ENCODE measurements around the gene GFRA1. TPM values are rescaled to one million over a fixed set of nuclear protein-coding genes. Genes with fewer than 3 reads are reported as not detected.
"Not testable (repeated sequence)": the region's sequence is repeated elsewhere in the genome, so short reads cannot be mapped to it uniquely, and the experiment has no call there.

Gene GFRA1
- total RNA-seq, 1 donor from 2014 or later = not detected

- intact Hi-C loops (cut with micrococcal nuclease) = no loop called here
- H3K4me1 Mint-ChIP-seq (ENCODE audit: low read depth) = no peaks in the 10 kb centered on the region
- H3K4me3 Mint-ChIP-seq = no peak overlapping the region
- no peaks in the 10 kb centered on the region for H3K36me3 Mint-ChIP-seq (ENCODE audit: low read depth)
- no peak overlapping the region for H3K27ac Mint-ChIP-seq
- DNase-seq (ENCODE audit: low spot score) = no peak
- H3K9me3 Mint-ChIP-seq = no peaks in the 10 kb centered on the region
- H3K27me3 Mint-ChIP-seq (ENCODE audit: insufficient read depth) = no peaks in the 10 kb centered on the region
These were observed 103.1 kb downstream of the GFRA1 start for GRCh38 chr10:116169782-116170445.

GRCh38 chr10:116168745-116169144 lies 104.3 kb downstream of the GFRA1 start:
- Mint-ChIP-seq H3K4me3 (no peak overlapping the region), H3K27ac (no peak overlapping the region), H3K27me3 (ENCODE audit: insufficient read depth) (no peaks in the 10 kb centered on the region), H3K9me3 (no peaks in the 10 kb centered on the region), H3K4me1 (ENCODE audit: low read depth) (no peaks in the 10 kb centered on the region), H3K36me3 (ENCODE audit: low read depth) (no peaks in the 10 kb centered on the region)
- intact Hi-C loops (cut with micrococcal nuclease) = no loop called here
- no peak for DNase-seq (ENCODE audit: low spot score)

DNA sequence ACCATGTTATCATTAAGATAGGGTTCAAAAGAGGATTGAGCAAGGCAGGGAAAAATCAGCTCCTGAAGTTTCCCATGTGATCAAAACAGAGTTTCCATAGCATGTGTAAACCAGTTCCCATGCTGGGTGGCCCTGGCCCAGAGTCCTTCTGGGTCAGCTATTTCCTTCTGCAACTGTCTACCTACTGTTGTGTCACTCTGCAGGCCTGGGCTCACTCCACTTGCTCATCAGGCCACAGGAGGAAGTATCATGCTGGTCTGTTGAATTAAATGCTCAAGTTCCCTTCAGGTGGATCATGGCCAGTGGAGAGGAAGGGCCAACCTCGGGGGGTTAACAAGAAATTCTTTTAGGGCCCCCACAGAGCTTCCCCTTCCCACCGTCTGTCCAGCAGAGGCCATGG lies 104.7 kb downstream of the GFRA1 start:
- Mint-ChIP-seq H3K9me3 (no peaks in the 10 kb centered on the region), H3K4me1 (ENCODE audit: low read depth) (no peaks in the 10 kb centered on the region), H3K4me3 (no peak overlapping the region), H3K36me3 (ENCODE audit: low read depth) (no peaks in the 10 kb centered on the region), H3K27me3 (ENCODE audit: insufficient read depth) (no peaks in the 10 kb centered on the region), H3K27ac (no peak overlapping the region)
- intact Hi-C loops (cut with micrococcal nuclease) = no loop called here
- no peak for DNase-seq (ENCODE audit: low spot score)

DNA sequence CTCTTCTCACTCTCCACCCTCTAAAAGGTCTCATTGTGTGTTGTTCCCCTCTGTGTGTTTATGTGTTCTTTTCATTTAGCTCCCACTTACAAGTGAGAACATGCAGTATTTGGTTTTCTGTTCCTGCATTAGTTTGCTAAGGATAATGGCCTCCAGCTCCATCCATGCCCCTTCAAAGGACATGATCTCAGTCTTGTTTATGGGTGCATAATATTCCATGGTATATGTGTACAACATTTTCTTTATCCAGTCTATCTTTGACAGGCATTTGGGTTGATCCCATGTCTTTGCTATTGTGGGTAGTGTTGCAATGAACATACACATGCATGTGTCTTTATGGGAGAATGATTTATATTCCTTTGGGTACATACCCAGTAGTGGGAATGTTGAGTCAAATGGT lies 107.1 kb downstream of the GFRA1 start:
- H3K4me3 Mint-ChIP-seq; H3K36me3 Mint-ChIP-seq (ENCODE audit: low read depth); H3K4me1 Mint-ChIP-seq (ENCODE audit: low read depth); H3K9me3 Mint-ChIP-seq; H3K27ac Mint-ChIP-seq; intact Hi-C loops (cut with micrococcal nuclease); DNase-seq (ENCODE audit: low spot score); H3K27me3 Mint-ChIP-seq (ENCODE audit: insufficient read depth): not testable (repeated sequence)

DNA sequence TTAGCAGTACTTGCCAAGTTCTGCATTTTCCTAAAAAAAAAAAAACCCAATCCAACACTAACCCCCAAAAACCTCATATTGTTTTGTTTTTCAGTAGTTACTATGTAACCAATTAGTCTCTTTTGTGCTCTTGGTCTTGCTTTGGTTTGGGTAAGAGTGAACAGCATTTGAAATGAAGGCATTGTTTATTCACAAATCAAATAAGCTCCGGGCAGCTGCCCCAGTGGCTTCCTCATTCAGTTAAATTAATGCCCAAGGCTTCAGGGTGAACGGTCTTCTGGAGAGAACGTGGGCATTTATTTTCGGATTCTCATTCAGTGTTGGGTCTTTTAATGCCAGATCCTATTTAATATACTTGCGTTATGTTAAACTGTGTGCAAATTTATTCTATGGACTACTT lies 108.7 kb downstream of the GFRA1 start:
- H3K27me3 Mint-ChIP-seq (ENCODE audit: insufficient read depth) = no peaks in the 10 kb centered on the region
- H3K27ac Mint-ChIP-seq = no peak overlapping the region
- DNase-seq (ENCODE audit: low spot score) = no peak
- H3K4me1 Mint-ChIP-seq (ENCODE audit: low read depth) = no peaks in the 10 kb centered on the region
- H3K36me3 Mint-ChIP-seq (ENCODE audit: low read depth) = no peaks in the 10 kb centered on the region
- intact Hi-C loops (cut with micrococcal nuclease) = no loop called here
- peaks cover 8% of the 10 kb centered on the region for H3K9me3 Mint-ChIP-seq
- no peak overlapping the region for H3K4me3 Mint-ChIP-seq

GRCh38 chr10:116163333-116164131 lies 109.5 kb downstream of the GFRA1 start:
- H3K27me3 Mint-ChIP-seq (ENCODE audit: insufficient read depth) = no peaks in the 10 kb centered on the region
- H3K27ac Mint-ChIP-seq = no peak overlapping the region
- H3K4me1 Mint-ChIP-seq (ENCODE audit: low read depth) = no peaks in the 10 kb centered on the region
- intact Hi-C loops (cut with micrococcal nuclease) = no loop called here
- H3K9me3 Mint-ChIP-seq = peaks cover 8% of the 10 kb centered on the region
- DNase-seq (ENCODE audit: low spot score) = no peak
- no peaks in the 10 kb centered on the region for H3K36me3 Mint-ChIP-seq (ENCODE audit: low read depth)
- H3K4me3 Mint-ChIP-seq = no peak overlapping the region

DNA sequence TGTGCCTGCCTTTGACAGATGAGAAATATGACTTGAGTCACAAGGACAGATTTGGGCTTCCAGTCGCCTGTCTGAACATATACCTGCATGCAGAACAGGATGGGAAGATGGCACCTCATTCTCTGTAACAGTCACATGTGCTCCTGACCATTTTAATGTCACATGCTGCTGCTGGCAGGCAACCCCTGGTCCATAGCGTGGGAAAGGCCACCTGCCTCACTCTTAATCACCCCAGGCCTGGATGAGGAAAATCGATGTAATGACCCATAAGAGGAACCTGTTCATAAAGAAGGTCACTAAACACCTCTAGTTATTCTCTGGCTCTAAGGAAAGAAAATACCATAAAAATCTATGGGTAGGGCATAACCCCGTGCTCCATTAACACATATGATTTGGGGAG lies 110.2 kb downstream of the GFRA1 start:
- no peaks in the 10 kb centered on the region for H3K36me3 Mint-ChIP-seq (ENCODE audit: low read depth)
- no peak overlapping the region for H3K4me3 Mint-ChIP-seq
- H3K4me1 Mint-ChIP-seq (ENCODE audit: low read depth) = no peaks in the 10 kb centered on the region
- intact Hi-C loops (cut with micrococcal nuclease) = no loop called here
- H3K9me3 Mint-ChIP-seq = peaks cover 8% of the 10 kb centered on the region
- no peaks in the 10 kb centered on the region for H3K27me3 Mint-ChIP-seq (ENCODE audit: insufficient read depth)
- no peak for DNase-seq (ENCODE audit: low spot score)
- no peak overlapping the region for H3K27ac Mint-ChIP-seq

- H3K4me3 Mint-ChIP-seq = no peak overlapping the region
- no peak overlapping the region for H3K27ac Mint-ChIP-seq
- H3K36me3 Mint-ChIP-seq (ENCODE audit: low read depth) = no peaks in the 10 kb centered on the region
- H3K4me1 Mint-ChIP-seq (ENCODE audit: low read depth) = no peaks in the 10 kb centered on the region
- no peak for DNase-seq (ENCODE audit: low spot score)
- intact Hi-C loops (cut with micrococcal nuclease) = no loop called here
- no peaks in the 10 kb centered on the region for H3K27me3 Mint-ChIP-seq (ENCODE audit: insufficient read depth)
- peaks cover 8% of the 10 kb centered on the region for H3K9me3 Mint-ChIP-seq
These were observed 112.7 kb downstream of the GFRA1 start for GRCh38 chr10:116160271-116160670.

DNA sequence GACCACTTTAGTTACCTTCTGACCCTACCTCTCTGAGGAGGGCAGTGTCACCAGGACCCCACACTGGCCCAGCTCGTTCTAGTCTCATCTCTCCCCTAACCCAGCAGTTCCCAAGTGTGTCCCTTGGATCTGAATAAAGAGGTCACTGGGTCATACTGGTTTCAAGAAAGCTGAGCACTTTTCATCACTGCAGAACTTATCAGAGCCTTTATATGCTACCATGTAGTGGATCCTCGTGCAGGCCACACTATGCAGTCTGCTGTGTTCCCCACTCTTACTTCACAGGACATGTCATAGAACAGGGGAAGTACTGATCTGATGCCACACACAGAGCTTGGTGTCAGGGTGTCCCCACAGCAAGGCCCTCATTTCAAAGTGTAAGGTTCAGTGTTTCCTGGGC lies 113.8 kb downstream of the GFRA1 start:
- no peak overlapping the region for H3K4me3 Mint-ChIP-seq
- no peaks in the 10 kb centered on the region for H3K4me1 Mint-ChIP-seq (ENCODE audit: low read depth)
- H3K27ac Mint-ChIP-seq = no peak overlapping the region
- intact Hi-C loops (cut with micrococcal nuclease) = no loop called here
- H3K36me3 Mint-ChIP-seq (ENCODE audit: low read depth) = no peaks in the 10 kb centered on the region
- peaks cover 8% of the 10 kb centered on the region for H3K9me3 Mint-ChIP-seq
- DNase-seq (ENCODE audit: low spot score) = no peak
- no peaks in the 10 kb centered on the region for H3K27me3 Mint-ChIP-seq (ENCODE audit: insufficient read depth)

- H3K27ac Mint-ChIP-seq = no peak overlapping the region
- H3K4me3 Mint-ChIP-seq = no peak overlapping the region
- no peaks in the 10 kb centered on the region for H3K36me3 Mint-ChIP-seq (ENCODE audit: low read depth)
- no peaks in the 10 kb centered on the region for H3K27me3 Mint-ChIP-seq (ENCODE audit: insufficient read depth)
- H3K4me1 Mint-ChIP-seq (ENCODE audit: low read depth) = no peaks in the 10 kb centered on the region
- DNase-seq (ENCODE audit: low spot score) = no peak
- intact Hi-C loops (cut with micrococcal nuclease) = no loop called here
- peaks cover 8% of the 10 kb centered on the region for H3K9me3 Mint-ChIP-seq
These were observed 115.0 kb downstream of the GFRA1 start for GRCh38 chr10:116158036-116158435.

DNA sequence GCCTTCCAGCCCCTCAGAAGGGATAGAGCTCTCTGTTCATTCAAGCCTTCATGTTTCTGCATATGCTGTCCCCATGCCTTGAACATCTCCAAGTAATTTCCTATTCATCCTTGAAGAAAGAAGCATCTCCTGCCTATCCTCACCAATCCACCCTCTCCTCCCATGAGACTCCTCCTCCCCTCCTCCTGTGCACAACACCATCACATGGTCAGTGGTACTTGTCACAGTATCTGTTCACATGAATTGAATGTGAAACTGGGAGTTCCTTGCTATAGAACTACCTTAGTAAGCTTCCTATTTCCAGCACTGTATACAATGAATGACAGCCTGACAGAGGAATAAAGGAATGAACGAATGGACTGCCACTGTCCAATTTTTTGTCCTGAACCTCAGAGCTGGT lies 115.5 kb downstream of the GFRA1 start:
- H3K36me3 Mint-ChIP-seq (ENCODE audit: low read depth) = no peaks in the 10 kb centered on the region
- H3K27ac Mint-ChIP-seq = no peak overlapping the region
- peaks cover 8% of the 10 kb centered on the region for H3K9me3 Mint-ChIP-seq
- no peaks in the 10 kb centered on the region for H3K27me3 Mint-ChIP-seq (ENCODE audit: insufficient read depth)
- DNase-seq (ENCODE audit: low spot score) = no peak
- H3K4me1 Mint-ChIP-seq (ENCODE audit: low read depth) = no peaks in the 10 kb centered on the region
- H3K4me3 Mint-ChIP-seq = no peak overlapping the region
- intact Hi-C loops (cut with micrococcal nuclease) = no loop called here

GRCh38 chr10:116156819-116157218 lies 116.2 kb downstream of the GFRA1 start:
- Mint-ChIP-seq H3K27ac (no peak overlapping the region), H3K4me1 (ENCODE audit: low read depth) (no peaks in the 10 kb centered on the region), H3K9me3 (peaks cover 6% of the 10 kb centered on the region), H3K4me3 (no peak overlapping the region), H3K27me3 (ENCODE audit: insufficient read depth) (no peaks in the 10 kb centered on the region), H3K36me3 (ENCODE audit: low read depth) (no peaks in the 10 kb centered on the region)
- DNase-seq (ENCODE audit: low spot score) = no peak
- intact Hi-C loops (cut with micrococcal nuclease) = no loop called here

DNA sequence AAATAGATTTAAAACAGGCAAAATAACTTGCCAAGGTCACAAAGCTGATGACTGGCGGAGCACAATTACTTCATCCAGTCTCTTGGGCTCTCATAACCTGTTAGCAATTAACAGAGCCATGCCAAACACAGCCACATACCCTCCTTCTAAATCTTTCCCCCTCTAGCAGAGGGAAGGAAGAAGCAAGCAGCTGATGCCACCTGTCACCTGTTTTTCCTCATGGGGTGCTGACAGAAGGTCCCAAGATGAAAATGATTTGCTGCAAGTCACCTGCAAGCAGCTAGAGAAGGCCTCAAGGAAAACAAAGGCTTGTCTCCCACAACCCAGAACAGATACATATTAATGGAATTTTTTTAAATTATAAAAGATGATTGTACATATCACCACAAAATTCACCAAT lies 117.8 kb downstream of the GFRA1 start:
- no peaks in the 10 kb centered on the region for H3K36me3 Mint-ChIP-seq (ENCODE audit: low read depth)
- intact Hi-C loops (cut with micrococcal nuclease) = no loop called here
- H3K27ac Mint-ChIP-seq = no peak overlapping the region
- no peak overlapping the region for H3K4me3 Mint-ChIP-seq
- no peaks in the 10 kb centered on the region for H3K4me1 Mint-ChIP-seq (ENCODE audit: low read depth)
- H3K9me3 Mint-ChIP-seq = no peaks in the 10 kb centered on the region
- DNase-seq (ENCODE audit: low spot score) = no peak
- H3K27me3 Mint-ChIP-seq (ENCODE audit: insufficient read depth) = no peaks in the 10 kb centered on the region
